Vagina (tissue), 2 donors: Measurements from ENCODE around the gene STX16. TPM values are rescaled to one million over a fixed set of nuclear protein-coding genes. Genes with fewer than 3 reads are reported as not detected.

Source experiments
- DNase-seq, 2 donors: peaks; one replicate each; pipeline ENCODE4 v3.0.0-alpha.2; 2017; ENCODE audit errors: extremely low spot score in 2 of 2
- H3K27ac ChIP-seq: fragments of 200-600 bp; sonication (generic); one replicate; pipeline ENCODE4 v1.5.1; 2019
- H3K27me3 ChIP-seq: fragments of 200-600 bp; sonication (generic); one replicate; pipeline ENCODE4 v1.5.1; 2019
- H3K36me3 ChIP-seq, 2 donors: fragments of 200-600 bp; sonication (generic); one replicate each; pipeline ENCODE4 v1.5.1; 2017 to 2019
- H3K4me1 ChIP-seq: fragments of 200-600 bp; sonication (generic); one replicate; pipeline ENCODE4 v1.5.1; 2019
- H3K4me3 ChIP-seq, 2 donors: fragments of 200-600 bp; sonication (generic); 1 replicate in 1 of 2; 2 replicates in 1 of 2; pipeline ENCODE4 v1.5.1; 2016 to 2019
- H3K9me3 ChIP-seq: fragments of 200-600 bp; sonication (generic); one replicate; pipeline ENCODE4 v1.5.1; 2019
- CTCF ChIP-seq, 3 experiments: fragments of 450-650 bp in 2 of 3; fragments of 200-600 bp in 1 of 3; sonication (generic) in 1 of 3; IDR thresholded peaks; one replicate each; pipeline ENCODE4 v1.5.1; 2017 to 2019; ENCODE audit warnings: antibody characterized with exemption in 3 of 3, mild to moderate bottlenecking in 2 of 3, moderate library complexity in 2 of 3
- POLR2A ChIP-seq, 2 donors: fragments of 450-650 bp; IDR thresholded peaks; one replicate each; pipeline ENCODE4 v1.6.1; 2017; ENCODE audit warnings: antibody characterized with exemption in 2 of 2, mild to moderate bottlenecking in 2 of 2, moderate library complexity in 2 of 2
- POLR2AphosphoS5 ChIP-seq, 2 donors: sonication (generic); formaldehyde crosslinking; IDR thresholded peaks; one replicate each; pipeline ENCODE4 v1.9.0; 2017; ENCODE audit warnings: antibody characterized with exemption in 2 of 2, mild to moderate bottlenecking in 2 of 2, low read depth in 1 of 2; ENCODE audit not compliant: insufficient read depth in 1 of 2
- intact Hi-C: fragments of 100-400 bp; cut with DNase I; formaldehyde crosslinking; loops from one replicate; pipeline ENCODE4 v1.15.1; 2023
- total RNA-seq: library from RNA; depleted of rRNA; stranded (reverse); fragments of >200 nt; gene quantifications from one replicate; pipeline ENCODE4 v1.2.3, GENCODE V29; 2016

Gene STX16
- total RNA-seq, 1 donor from 2014 or later = 49.4 TPM

- no peaks in the 10 kb centered on the region for H3K27me3 ChIP-seq
- no peak overlapping the region for H3K4me3 ChIP-seq
- no peak for TF ChIP-seq CTCF (IDR thresholded peaks at IDR 0.05)
- TF ChIP-seq POLR2A (IDR thresholded peaks at IDR 0.05) = no peak
- TF ChIP-seq POLR2AphosphoS5 (IDR thresholded peaks at IDR 0.05; ENCODE audit: insufficient read depth in 1 of 2, low read depth in 1 of 2) = no peak
- DNase-seq = no peak
- H3K27ac ChIP-seq = no peak overlapping the region
- intact Hi-C loops = no loop called here
- peaks cover 0 to 21% of the 10 kb centered on the region in 2 donors for H3K36me3 ChIP-seq
- H3K4me1 ChIP-seq = peaks cover 7% of the 10 kb centered on the region
- H3K9me3 ChIP-seq = no peaks in the 10 kb centered on the region
Observed at GRCh38 chr20:58664331-58664730, 13.2 kb downstream of the STX16 start.

GRCh38 chr20:58664883-58665282, 13.8 kb downstream of the STX16 start:
- H3K27ac ChIP-seq = no peak overlapping the region
- no peaks in the 10 kb centered on the region for H3K27me3 ChIP-seq
- intact Hi-C loops = no loop called here
- no peak overlapping the region for H3K4me3 ChIP-seq
- no peak for TF ChIP-seq POLR2AphosphoS5 (IDR thresholded peaks at IDR 0.05; ENCODE audit: insufficient read depth in 1 of 2, low read depth in 1 of 2)
- TF ChIP-seq POLR2A (IDR thresholded peaks at IDR 0.05) = no peak
- no peak for TF ChIP-seq CTCF (IDR thresholded peaks at IDR 0.05)
- H3K36me3 ChIP-seq = peaks cover 0 to 27% of the 10 kb centered on the region in 2 donors
- no peak for DNase-seq
- no peaks in the 10 kb centered on the region for H3K9me3 ChIP-seq
- H3K4me1 ChIP-seq = peaks cover 1% of the 10 kb centered on the region

- Histone ChIP-seq H3K9me3 (no peaks in the 10 kb centered on the region), H3K4me1 (no peaks in the 10 kb centered on the region), H3K4me3 (no peak overlapping the region), H3K27ac (no peak overlapping the region), H3K36me3 (peaks cover 0 to 32% of the 10 kb centered on the region in 2 donors), H3K27me3 (no peaks in the 10 kb centered on the region)
- no peak for DNase-seq
- TF ChIP-seq POLR2A (IDR thresholded peaks at IDR 0.05) = no peak
- no peak for TF ChIP-seq POLR2AphosphoS5 (IDR thresholded peaks at IDR 0.05; ENCODE audit: insufficient read depth in 1 of 2, low read depth in 1 of 2)
- no peak for TF ChIP-seq CTCF (IDR thresholded peaks at IDR 0.05)
- intact Hi-C loops = no loop called here
Observed at GRCh38 chr20:58665606-58666005, 14.5 kb downstream of the STX16 start.

- Histone ChIP-seq H3K27me3 (no peaks in the 10 kb centered on the region), H3K36me3 (peaks cover 0 to 39% of the 10 kb centered on the region in 2 donors), H3K4me1 (no peaks in the 10 kb centered on the region), H3K9me3 (no peaks in the 10 kb centered on the region), H3K4me3 (no peak overlapping the region), H3K27ac (no peak overlapping the region)
- intact Hi-C loops = no loop called here
- DNase-seq = no peak
- TF ChIP-seq CTCF (IDR thresholded peaks at IDR 0.05) (no peak), POLR2A (IDR thresholded peaks at IDR 0.05) (no peak), POLR2AphosphoS5 (IDR thresholded peaks at IDR 0.05; ENCODE audit: insufficient read depth in 1 of 2, low read depth in 1 of 2) (no peak)
Observed at GRCh38 chr20:58666702-58667101, 15.6 kb downstream of the STX16 start.

GRCh38 chr20:58667975-58668374, 16.9 kb downstream of the STX16 start:
- Histone ChIP-seq H3K4me3 (no peak overlapping the region), H3K36me3 (peaks cover 0 to 52% of the 10 kb centered on the region in 2 donors), H3K4me1 (no peaks in the 10 kb centered on the region), H3K27me3 (no peaks in the 10 kb centered on the region), H3K9me3 (no peaks in the 10 kb centered on the region), H3K27ac (no peak overlapping the region)
- TF ChIP-seq POLR2A (IDR thresholded peaks at IDR 0.05) (no peak), CTCF (IDR thresholded peaks at IDR 0.05) (no peak), POLR2AphosphoS5 (IDR thresholded peaks at IDR 0.05; ENCODE audit: insufficient read depth in 1 of 2, low read depth in 1 of 2) (no peak)
- DNase-seq = no peak
- intact Hi-C loops = no loop called here
